Measurements from ENCODE around the gene MORC2. TPM values are rescaled to one million over a fixed set of nuclear protein-coding genes. Genes with fewer than 3 reads are reported as not detected.

The MORC2 gene
- total and polyA plus RNA-seq, 2 of the 13 experiments (the other 11 are each of a cell fraction or from before 2014, with no cell fraction given), result 11.9 to 18.3 TPM

DNA sequence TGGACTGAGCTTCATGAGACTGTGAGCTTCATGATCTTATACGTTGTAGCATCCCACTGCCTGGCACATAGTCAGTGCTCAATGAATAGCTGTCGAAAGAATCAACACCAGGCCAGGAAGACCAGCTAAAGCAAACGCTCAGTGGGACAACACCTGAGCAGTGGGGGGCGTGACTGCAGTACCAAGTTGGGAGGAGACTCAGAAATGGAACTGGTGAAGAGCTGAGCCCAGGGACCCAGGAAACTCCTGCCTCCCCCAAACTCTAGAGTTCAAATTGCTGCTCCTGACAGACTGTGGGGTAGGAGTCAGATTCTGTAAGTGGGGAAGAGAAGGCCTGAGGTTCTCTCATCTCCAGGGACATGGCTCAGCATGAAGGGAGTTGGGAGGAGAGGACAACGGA, 59.3 kb downstream of the MORC2 start:
- ChIA-PET POLR2A (no interaction called here), CTCF (ENCODE audit: low intra/inter-chr PET ratio, low total read pairs) (no interaction called here)
- WGBS (ENCODE audit: low lambda C conversion rate), result 89% methylated on average over 3 of the region's 5 CpGs
- no TSS peak for BruUV-seq (replicated peaks)
- ATAC-seq (no peak), DNase-seq (ENCODE audit: low spot score) (no peak), FAIRE-seq (no peak)
- intact Hi-C loops (cut with micrococcal nuclease; ENCODE audit: unreplicated experiment), result no loop called here
- Histone ChIP-seq H3K9me3 (ENCODE audit: low read length) (no peaks in the 10 kb centered on the region), H3K27ac (ENCODE audit: extremely low read length, insufficient read depth, low read length) (no peak overlapping the region), H3K27me3 (ENCODE audit: control insufficient read depth in 1 of 2, insufficient read depth in 2 of 2, low read length in 2 of 2) (no peaks in the 10 kb centered on the region; a peak in 1 of 5 replicates), H4K20me1 (ENCODE audit: insufficient read depth, low read length) (no peaks in the 10 kb centered on the region), H3K79me2 (ENCODE audit: insufficient read depth, low read length) (no peaks in the 10 kb centered on the region), H2AFZ (ENCODE audit: low read length) (no peak overlapping the region), H3K4me3 (replicated peaks in 1 of 3; ENCODE audit: insufficient read depth in 1 of 3, low read depth in 2 of 3, low read length in 3 of 3) (no peak overlapping the region), H3K4me2 (ENCODE audit: low read depth, low read length) (no peak overlapping the region), H3K9ac (ENCODE audit: insufficient read depth, low read depth, low read length) (no peak overlapping the region), H3K4me1 (ENCODE audit: insufficient read depth, low read length) (no peaks in the 10 kb centered on the region), H3K36me3 (replicated peaks in 1 of 2; ENCODE audit: control insufficient read depth in 1 of 2, insufficient read depth in 2 of 2, low read length in 2 of 2) (no peaks in the 10 kb centered on the region; a peak in 1 of 5 replicates)
- TF ChIP-seq ZNF260 (CRISPR knock-in tag; IDR thresholded peaks at IDR 0.05; ENCODE audit: borderline replicate concordance, low read depth) (no peak), ZNF180 (CRISPR knock-in tag; IDR thresholded peaks at IDR 0.05; ENCODE audit: borderline replicate concordance, low read depth) (no peak), CBX1 (IDR thresholded peaks at IDR 0.05; ENCODE audit: low read depth) (no peak), ZNF326 (CRISPR knock-in tag; IDR thresholded peaks at IDR 0.05; ENCODE audit: borderline replicate concordance) (no peak), CHD4 (IDR thresholded peaks at IDR 0.05; ENCODE audit: borderline replicate concordance, low read length) (no peak), FOXJ3 (CRISPR knock-in tag; IDR thresholded peaks at IDR 0.05; ENCODE audit: borderline replicate concordance) (no peak), ZMYM4 (CRISPR knock-in tag; IDR thresholded peaks at IDR 0.05) (no peak), ZNF615 (CRISPR knock-in tag; IDR thresholded peaks at IDR 0.05; ENCODE audit: borderline replicate concordance) (no peak), RAD21 (CRISPR knock-in tag; IDR thresholded peaks at IDR 0.05) (no peak)
- TF ChIP-seq, protein P1, sequence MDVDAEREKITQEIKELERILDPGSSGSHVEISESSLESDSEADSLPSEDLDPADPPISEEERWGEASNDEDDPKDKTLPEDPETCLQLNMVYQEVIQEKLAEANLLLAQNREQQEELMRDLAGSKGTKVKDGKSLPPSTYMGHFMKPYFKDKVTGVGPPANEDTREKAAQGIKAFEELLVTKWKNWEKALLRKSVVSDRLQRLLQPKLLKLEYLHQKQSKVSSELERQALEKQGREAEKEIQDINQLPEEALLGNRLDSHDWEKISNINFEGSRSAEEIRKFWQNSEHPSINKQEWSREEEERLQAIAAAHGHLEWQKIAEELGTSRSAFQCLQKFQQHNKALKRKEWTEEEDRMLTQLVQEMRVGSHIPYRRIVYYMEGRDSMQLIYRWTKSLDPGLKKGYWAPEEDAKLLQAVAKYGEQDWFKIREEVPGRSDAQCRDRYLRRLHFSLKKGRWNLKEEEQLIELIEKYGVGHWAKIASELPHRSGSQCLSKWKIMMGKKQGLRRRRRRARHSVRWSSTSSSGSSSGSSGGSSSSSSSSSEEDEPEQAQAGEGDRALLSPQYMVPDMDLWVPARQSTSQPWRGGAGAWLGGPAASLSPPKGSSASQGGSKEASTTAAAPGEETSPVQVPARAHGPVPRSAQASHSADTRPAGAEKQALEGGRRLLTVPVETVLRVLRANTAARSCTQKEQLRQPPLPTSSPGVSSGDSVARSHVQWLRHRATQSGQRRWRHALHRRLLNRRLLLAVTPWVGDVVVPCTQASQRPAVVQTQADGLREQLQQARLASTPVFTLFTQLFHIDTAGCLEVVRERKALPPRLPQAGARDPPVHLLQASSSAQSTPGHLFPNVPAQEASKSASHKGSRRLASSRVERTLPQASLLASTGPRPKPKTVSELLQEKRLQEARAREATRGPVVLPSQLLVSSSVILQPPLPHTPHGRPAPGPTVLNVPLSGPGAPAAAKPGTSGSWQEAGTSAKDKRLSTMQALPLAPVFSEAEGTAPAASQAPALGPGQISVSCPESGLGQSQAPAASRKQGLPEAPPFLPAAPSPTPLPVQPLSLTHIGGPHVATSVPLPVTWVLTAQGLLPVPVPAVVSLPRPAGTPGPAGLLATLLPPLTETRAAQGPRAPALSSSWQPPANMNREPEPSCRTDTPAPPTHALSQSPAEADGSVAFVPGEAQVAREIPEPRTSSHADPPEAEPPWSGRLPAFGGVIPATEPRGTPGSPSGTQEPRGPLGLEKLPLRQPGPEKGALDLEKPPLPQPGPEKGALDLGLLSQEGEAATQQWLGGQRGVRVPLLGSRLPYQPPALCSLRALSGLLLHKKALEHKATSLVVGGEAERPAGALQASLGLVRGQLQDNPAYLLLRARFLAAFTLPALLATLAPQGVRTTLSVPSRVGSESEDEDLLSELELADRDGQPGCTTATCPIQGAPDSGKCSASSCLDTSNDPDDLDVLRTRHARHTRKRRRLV (CRISPR knock-in tag; IDR thresholded peaks at IDR 0.05), result no peak
- in situ Hi-C loops (cut with HindIII; ENCODE audit: extremely low pct_ligation_motif_present, low pct_unique_long_range_greater_than_20kb), result no loop called here

Measured in HepG2 (cell line).